Hippocampal formation (tissue), 2 donors: ENCODE data around the gene PFN4.
"Not testable (repeated sequence)": the region's sequence is repeated elsewhere in the genome, so short reads cannot be mapped to it uniquely, and the experiment has no call there.

ENCODE experiments used
- DNase-seq, 2 donors: peaks; one replicate each; lab custom pipeline; 2025; lab: John Stamatoyannopoulos, UW

PFN4 gene, protein sequence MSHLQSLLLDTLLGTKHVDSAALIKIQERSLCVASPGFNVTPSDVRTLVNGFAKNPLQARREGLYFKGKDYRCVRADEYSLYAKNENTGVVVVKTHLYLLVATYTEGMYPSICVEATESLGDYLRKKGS

DNA sequence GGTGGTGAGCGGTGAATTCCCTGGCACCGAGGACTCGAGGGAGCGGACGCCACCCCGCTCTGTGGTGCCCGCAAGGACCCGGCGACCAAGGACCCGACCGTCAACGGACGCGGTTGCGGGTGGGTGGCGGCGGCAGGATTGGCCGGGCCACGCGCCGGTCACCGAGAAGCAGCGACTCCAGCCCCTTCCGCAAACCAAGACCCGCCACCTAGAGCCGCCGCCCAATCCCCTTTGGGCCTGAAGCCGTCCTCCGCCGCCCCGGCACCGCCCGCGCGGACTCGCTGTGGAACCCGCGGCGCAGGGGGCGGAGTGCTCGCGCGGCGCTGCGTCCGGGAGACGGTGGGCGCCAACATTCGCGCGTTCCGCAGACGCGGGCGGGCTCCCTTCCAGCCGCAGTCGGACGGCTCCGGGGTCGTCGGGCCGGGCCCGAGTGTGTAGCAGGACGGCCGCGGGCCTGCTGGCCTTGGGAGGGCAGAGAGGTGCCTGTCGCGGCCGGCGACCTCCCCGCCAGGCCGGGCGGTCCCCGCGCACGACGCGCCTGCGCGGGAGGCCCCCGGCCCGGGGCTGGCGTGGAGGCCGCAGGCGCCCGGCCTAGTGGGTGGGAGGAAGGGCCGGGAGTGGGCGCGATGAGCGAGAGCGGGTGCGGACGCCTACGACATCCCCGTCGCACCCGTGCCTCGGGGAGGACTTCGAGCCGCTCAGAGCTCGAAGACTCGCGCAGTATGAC is at the start of gene PFN4, which contains the start of gene FAM228B:
TSS of gene PFN4 (minus strand) at position 140 of the 727 bp plus-strand sequence. CDS start 799 bp downstream, outside the sequence.
TSS of gene FAM228B (plus strand) at position 275 of the 727 bp plus-strand sequence. CDS start 893 bp downstream, outside the sequence.
- DNase-seq: peak; percentile 80 to 83

DNA sequence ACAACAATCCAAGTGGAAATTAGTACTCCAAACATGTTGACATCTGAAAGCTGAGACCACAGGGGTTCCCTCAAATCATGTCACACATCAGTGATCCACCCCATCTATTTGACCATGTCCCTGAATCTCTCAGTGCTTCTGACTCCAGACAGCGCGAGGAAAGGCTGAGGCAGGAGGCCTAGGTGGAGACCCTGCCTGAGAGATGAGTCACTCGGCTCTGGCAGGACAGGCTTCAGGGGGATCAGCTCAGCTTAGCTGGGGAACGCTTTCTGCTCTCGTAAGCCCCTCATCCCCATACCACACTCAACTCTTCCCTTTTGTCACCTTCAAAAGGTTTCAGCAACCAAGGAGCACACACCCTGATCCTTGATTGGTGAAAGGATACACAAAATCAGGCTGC is 45.9 kb upstream of the PFN4 start:
- no peak for DNase-seq

DNA sequence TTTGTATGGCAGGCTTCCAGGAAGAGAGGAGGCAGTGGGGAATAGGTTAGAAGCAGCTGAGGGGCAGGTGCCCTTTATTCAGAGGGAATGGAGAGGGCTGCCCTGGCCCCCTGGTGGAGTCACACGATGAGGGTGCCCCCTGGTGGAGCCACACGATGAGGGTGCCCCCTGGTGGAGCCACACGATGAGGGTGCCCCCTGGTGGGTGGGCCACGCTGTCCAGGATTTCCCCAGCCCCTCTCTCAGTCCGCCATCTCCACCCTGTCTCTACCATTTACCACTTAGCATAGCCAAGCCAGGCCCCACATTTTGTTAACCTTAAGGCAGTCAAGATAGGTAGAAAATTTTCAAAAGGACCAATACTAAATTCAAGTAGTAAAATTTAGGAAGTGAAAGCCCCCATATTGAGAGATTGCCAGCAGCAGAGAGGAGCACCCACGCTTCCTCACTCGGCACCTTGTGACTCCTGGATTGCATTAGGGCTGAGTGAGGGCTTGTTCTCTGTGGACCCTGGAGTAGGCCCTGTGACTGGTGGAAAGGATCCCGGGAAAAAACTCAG is 41.4 kb upstream of the PFN4 start:
- DNase-seq: no peak

DNA sequence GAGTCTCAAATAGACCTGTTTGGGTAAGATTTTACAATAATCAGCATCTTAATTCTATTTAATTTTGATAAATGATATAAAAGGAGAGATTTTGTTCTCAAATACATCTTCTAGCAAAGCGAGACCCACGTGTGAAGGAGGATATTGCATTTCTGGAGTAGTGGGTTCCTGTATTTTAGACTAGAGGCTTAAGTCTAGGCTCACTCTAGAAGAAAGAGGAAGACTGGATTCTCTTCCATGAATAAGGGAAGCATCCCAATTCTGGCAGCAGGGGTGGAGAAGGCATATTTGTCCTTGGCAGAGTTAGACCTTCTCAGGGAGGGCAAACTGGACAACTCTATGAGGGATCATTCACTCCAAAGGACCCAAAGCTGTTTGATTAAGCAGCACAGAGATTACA is 40.5 kb upstream of the PFN4 start:
- no peak for DNase-seq

DNA sequence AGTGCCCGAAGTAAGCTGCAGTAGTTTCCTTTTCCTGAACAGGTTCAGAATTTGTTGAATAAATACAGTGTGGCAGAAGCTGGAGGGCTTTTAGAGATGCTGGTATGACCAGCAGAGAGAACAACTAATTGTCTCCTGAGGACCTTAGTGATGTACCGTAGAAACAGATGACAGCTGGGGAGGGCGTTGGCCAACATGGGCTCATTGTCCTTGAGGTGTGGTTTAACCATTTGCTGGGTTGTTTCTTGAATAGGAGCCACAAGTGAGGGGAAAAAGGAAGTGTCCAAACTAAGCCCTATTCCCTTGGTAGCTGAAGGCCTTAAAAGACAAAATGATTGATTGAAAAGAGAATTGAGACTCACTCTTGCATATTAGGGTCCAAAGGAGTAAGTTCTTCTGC is 40.1 kb upstream of the PFN4 start:
- no peak for DNase-seq

DNA sequence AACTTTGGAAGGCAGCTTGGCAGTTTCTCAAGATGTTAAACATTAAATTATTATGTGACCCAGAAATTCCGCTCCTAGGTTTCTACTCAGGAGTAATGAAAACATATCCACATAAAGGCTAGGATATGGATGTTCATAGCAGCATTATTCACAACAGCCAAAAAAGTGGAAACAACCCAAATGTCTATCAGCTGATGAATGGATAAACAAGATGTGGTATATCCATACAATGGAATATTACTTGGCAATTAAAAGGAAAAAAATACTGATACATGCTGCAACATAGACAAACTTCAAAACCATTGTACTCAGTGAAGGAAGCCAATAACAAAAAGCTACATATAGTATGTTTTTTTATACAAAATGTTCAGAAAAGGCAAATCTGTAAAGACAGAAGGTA is 39.4 kb upstream of the PFN4 start:
- DNase-seq: no peak

DNA sequence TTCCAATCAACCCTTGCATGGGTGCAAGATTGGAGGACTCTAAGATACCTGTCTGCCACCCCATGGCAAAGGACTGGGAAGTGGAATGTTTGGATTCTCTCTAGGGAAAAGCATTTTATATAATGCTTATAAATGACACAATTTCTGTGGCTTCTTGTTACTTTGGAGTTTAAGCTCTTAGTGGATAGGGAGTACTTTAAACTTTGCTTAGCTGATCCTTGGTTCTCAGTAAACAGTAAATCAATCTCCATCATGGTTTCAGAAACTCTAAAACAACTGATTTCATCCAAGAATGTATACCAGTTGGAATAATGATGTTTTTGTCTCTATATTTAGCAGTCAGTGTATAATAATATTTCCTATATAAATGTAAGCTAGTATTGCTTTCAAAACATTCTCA is 37.6 kb upstream of the PFN4 start:
- no peak for DNase-seq

DNA sequence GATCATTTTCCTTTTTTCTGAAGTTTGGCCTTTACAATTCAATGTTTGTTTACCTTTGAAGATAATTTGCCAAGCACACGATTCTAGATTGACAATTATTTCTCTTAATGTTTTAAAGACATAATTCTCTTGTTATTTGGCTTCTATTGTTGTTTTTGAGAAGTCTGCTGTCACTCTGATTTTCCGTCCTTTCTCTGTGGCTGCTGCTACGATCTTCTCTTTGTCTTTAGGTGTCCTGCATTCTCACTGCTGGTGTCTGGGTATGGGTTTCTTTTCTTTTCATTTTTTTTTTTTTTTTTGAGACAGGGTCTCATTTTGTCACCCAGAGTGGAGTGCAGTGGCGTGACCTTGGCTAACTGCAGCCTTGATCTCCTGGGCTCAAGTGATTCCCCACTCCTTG is 36.6 kb upstream of the PFN4 start:
- DNase-seq: no peak

DNA sequence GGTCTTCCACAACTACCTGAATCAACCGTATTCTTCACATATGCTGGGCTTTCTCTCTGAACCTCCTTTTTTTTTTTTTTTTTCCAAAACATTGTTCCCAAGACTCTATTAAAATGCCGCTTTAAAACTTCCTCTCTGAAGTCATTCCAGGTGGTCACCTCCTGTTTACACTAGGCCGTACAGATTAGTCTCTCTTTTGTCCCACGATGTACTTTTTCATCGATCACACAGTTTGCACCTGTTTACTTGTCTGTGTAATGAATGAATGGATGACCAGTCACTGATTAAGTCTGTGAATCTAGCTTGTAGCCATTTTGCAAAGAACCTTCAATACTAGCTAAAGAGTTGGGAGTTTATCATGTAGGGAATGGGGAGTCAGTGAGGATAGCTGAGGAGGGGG is 35.0 kb upstream of the PFN4 start:
- DNase-seq: no peak

DNA sequence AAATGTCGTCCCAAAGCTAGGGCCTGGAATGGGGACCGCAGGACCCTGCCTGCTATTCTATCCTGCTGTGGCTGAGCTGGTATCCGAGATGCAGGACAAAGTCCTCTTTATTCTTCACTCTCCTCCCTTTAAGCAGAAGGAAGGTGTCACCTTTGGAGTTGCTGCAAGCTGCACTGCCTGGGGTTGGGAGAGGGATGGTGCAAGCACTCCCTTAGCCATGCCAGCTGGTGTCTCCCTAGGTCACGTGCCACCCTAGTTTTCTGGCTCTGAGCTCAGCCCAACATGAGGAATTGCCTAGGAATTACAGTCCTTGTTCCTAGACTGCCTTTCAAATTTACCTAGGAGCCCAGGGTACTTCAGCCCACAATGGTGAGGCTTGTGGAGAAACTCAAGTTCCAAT is 30.3 kb upstream of the PFN4 start:
- DNase-seq: no peak

DNA sequence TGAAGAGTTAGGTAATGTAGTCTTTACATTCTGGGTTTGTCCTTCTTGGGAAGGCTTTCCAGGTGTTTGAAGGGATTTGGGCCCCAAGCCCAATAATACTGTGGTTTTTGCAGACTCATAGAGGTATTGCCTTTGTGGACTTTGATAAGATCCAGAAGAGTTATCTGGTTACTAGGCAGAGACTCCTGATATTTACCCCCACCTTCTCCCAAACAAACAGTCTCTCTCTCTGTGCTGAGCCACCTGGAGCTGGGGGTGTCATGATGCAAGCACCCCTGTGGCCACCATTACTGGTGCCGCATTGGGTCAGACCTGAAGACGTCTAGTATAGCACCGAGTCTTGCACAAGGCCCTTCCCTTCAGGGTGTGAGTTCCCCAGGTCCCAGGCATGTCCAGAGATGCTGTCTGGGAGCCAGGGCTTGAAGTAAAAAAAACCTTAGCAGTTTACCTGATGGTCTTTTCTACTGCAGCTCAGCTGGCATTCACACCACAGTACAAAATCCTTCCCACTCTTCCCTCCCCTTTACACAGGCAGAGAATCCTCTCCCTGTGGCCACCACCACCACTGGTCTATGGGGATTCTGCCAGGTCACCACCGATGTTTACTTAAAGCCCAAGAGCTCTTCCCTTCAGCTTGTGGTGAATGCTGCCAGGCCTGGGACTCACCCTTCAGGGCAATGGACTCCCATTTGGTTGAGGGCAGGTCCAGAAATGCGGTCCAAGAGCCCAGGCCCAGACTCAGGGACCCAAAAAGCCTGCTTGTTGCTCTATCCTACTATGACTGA is 29.5 kb upstream of the PFN4 start:
- no peak for DNase-seq

DNA sequence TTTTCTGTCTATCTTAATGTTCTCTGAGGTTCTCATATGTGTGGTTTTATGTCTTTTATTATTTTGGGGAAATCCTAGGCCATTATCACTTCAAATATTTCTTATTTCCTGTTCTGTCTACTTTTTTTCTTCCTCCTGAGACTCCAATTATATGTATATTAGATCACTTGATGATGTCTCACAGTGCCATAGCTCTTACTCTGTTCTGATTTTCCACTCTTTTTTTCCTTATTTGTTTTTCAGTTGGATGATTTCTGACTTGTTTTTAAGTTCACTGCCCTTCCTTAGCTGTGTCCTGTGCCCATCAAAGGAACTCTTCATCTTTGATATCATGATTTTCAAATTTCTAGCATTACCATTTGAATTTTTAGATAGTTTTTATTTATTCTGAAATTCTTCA is 24.2 kb upstream of the PFN4 start:
- DNase-seq: no peak

DNA sequence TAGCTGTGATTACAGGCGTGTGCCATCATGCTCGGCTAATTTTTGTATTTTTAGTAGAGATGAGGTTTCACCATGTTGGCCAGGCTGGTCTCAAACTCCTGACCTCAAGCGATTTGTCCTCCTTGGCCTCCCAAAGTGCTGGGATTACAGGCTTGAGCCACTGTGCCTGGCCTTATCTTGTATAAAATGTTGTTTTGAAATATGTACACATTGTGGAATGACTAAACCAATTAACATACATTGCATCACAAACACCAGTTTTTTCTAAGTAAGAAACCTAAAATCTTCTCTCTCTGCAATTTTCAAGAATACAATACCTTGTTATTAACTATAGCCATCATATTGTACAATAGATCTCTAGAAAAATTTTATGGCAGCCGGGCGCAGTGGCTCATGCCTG is 17.2 kb upstream of the PFN4 start:
- not testable (repeated sequence) for DNase-seq

DNA sequence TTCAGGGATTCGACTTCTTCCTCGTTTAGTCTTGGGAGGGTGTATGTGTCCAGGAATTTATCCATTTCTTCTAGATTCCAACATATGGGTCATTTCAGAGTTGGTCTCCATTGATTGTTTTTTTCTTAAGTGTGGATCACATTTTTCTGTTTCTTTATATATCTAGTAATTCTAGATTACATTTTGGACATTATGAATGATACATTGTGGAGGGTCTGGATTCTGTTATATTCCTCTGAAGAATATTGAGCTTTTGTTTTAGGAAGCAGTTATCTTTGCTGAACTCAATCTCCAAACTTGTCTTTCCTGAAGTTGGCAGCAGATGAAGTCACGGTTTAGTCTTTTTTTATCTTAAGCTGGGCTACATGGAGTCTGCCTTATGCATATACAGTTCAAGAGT is 9.4 kb upstream of the PFN4 start:
- DNase-seq: no peak

DNA sequence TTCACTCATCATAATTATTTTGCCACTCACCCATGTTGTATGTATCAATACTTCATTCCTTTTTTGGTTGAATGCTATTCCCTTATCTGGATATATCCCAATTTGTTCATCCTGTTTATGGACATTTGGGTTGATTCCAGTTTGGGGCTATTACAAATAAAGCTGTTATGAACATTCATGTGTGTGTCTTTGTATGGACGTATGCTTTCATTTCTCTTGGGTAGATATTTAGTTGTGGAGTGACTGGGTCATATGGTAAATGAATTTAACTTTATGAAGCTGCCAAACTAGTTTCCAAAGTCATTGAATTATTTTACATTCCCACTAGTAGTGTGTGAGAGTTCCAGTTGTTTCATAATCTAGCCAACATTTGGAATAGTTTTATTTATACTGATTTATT is 2.8 kb upstream of the PFN4 start:
- no peak for DNase-seq

DNA sequence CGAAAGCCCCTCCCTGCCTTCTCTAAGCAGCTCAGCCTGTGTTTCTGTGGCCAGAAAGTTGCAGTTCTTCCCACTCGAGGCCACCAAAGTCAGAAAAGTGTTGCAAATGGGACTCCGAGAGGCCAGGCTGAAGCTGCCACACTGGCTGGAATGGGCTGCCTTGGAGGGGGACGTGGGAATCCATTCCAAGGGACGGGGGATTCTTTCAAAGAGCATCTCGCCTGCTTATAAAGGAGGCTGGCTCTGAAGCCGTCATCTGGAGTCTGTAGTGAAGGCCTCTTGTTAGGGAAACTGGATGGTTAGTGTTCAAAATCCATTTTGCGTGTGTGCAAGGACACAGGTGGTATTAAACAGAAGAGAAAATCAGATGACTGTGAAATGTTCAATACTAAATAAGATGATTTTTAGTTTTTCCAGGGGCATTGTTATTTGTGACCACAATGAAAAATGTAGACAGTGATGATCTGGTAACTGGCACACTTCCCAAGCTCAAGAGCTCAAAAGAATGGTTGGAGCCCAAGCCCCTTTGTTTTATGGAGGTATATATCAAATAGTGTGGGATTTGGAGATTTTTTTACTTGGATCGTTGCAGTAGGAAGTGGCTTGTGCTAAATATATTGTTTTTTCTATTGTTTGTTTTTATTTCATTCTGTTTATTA is 917 bp upstream of the PFN4 start:
- DNase-seq: peak; percentile 33 to 59

DNA sequence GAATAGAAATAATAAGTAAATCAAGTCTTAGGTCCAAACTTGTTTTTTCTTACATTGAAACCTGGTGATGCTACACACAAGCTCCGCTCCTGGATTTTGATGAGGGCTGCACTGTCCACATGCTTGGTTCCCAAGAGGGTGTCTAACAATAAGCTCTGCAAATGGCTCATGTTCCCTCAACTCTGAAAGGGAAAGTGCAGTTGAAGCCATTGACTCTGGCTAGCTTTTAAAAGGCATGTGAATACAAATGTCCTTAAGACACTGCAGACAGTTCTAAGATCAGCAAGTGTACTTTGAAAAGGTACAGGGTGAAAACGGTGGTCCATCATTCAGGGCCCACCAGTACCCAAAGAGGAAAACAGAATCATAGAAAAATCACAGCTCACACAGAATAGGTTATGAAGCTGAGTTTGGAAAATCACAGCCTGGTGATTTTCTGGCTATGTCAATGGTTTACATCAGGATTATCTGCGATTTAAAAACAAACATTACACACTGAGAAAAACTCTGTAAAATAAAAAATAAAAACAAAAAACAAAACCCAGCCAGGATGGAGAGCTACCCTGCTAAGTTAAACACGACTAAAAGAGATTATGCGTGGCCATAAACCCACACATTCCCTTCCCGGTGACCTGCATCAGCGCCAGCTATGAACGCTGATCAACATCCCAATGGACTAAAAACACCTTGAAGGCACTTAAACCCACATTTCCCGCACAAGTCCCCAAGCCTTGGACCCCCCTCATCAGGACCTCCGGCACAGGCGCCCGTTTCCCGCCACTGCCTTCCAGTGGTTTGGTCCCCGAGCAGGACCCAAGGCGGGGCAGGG is 554 bp downstream of the PFN4 start:
- no peak for DNase-seq

DNA sequence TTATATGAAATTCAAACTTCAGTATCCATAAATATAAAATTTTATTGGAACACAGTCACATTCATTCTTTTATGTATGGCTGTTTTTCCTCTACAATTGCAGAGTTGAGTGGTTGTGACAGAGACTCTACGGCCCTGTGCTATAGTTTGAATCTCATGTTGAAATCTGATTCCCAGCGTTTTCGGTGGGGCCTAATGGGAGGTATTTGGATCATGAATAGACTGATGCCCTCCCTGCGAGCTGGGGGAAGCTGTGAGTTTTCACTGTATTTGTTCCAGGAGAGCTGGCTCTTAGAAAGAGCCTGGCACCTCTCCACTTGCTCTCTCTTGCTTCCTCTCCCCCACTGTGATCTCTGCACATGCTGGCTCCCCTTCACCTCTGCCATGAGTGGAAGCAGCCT is 1.7 kb downstream of the PFN4 start:
- no peak for DNase-seq

DNA sequence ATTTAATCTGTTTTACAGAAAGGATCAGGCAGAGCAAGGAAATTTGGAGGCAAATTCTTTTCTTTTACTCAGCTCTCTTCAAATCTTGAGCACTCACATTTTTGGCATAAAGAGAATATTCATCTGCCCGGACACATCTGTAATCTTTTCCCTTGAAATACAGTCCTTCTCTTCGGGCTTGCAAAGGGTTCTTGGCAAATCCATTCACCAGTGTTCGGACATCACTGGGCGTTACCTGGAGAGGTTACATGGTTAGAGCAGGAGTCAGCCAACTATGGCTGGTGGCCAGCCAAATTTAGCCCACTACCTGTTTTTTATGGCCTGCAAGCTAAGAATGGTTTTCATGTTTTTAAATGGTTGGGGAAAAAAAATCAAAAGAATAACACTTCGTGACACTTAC is 2.1 kb downstream of the PFN4 start:
- DNase-seq: no peak

DNA sequence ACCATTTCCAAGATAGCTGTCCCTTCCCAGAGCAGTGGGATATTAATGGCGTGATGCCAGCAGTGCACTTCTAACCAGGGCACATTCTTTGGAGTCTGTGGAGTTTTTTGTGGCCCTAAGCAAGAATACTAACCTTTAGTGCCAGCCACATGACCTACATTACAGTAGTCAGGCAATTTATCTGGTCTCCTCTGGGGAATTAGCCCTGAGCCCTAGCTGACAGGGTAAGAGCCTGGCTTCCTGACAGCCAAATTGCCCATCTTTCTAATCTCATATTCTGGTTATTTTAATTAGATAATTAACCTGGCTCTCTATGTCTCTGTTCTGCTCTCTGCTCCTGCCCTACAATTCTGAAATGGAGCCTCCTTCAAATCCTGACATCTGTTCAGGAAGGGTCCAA is 5.2 kb downstream of the PFN4 start:
- no peak for DNase-seq

DNA sequence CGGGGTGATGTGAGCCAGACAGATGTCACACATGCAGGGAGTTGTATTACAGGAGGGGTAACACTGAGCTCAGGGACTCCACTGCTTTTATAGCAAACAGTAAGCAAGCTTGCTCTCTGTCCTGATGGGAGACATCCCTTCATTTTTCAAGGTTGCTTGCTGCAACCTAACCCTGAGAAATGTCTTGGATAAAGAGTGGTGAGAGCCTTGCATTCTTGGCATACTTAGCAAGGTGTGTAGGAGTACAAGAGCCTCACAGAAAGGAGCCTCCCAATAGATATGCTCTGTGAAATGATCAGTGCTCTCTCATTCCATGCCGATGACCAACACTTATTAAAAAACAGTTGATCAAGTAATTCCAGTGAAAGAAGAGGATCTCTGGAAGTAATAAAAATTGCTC is 8.1 kb downstream of the PFN4 start:
- DNase-seq: no peak
